K562 (cell line): Measurements from ENCODE around the gene ITSN2. TPM values are rescaled to one million over a fixed set of nuclear protein-coding genes. Genes with fewer than 3 reads are reported as not detected.

Experiments used
- AFF4 ChIP-seq: sonication (generic); formaldehyde crosslinking; IDR thresholded peaks from 2 replicates; pipeline ENCODE4 v1.8.0; 2023; ENCODE audit warnings: mild to moderate bottlenecking, missing genetic modification reagents
- BCOR ChIP-seq: fragments of 450-650 bp; IDR thresholded peaks from 2 replicates; pipeline ENCODE4 v1.6.1; 2016
- BRF2 ChIP-seq: IDR thresholded peaks from 3 replicates; pipeline ENCODE4 v1.6.1; 2011; ENCODE audit warnings: borderline replicate concordance, mild to moderate bottlenecking; ENCODE audit not compliant: insufficient read length, insufficient read depth
- CBFA2T3 ChIP-seq: fragments of 450-650 bp; IDR thresholded peaks from 2 replicates; pipeline ENCODE4 v1.6.1; 2017
- CEBPG ChIP-seq, 3 experiments: fragments of 200-800 bp in 1 of 3; sonication (Bioruptor generic) in 1 of 3; sonication (generic) in 1 of 3; formaldehyde crosslinking in 1 of 3; IDR thresholded peaks in 2 of 3; conservative IDR thresholded peaks in 1 of 3; 2 replicates each; pipeline versions ENCODE4 v1.6.1 to v1.8.0; 2016 to 2022; ENCODE audit warnings: missing compliant biosample characterization in 2 of 3, missing genetic modification characterization in 2 of 3, mild to moderate bottlenecking in 1 of 3, missing genetic modification reagents in 1 of 3
- CHD1 ChIP-seq: fragments of 200-600 bp; sonication (generic); IDR thresholded peaks from one replicate; pipeline ENCODE4 v1.6.1; 2012; ENCODE audit warnings: mild to moderate bottlenecking, moderate library complexity, low read length, inconsistent platforms
- CXXC5 ChIP-seq: fragments of 250-450 bp; sonication (Bioruptor Pico); IDR thresholded peaks from 2 replicates; pipeline ENCODE4 v1.8.0; 2022; ENCODE audit warnings: inconsistent platforms, mild to moderate bottlenecking, moderate library complexity
- E2F5 ChIP-seq: sonication (generic); formaldehyde crosslinking; IDR thresholded peaks from 2 replicates; pipeline ENCODE4 v1.8.0; 2022; ENCODE audit warnings: mild to moderate bottlenecking, missing genetic modification reagents
- FOXJ3 ChIP-seq: sonication (generic); formaldehyde crosslinking; IDR thresholded peaks from 2 replicates; pipeline ENCODE4 v1.4.0; 2020; ENCODE audit warnings: mild to moderate bottlenecking, missing genetic modification reagents
- HCFC1 ChIP-seq: IDR thresholded peaks from 2 replicates; pipeline ENCODE4 v1.6.1; 2012; ENCODE audit warnings: low read depth, low read length, improper control_type of control experiment
- NR0B1 ChIP-seq: fragments of 450-650 bp; IDR thresholded peaks from one replicate; pipeline ENCODE4 v1.6.1; 2018; ENCODE audit warnings: mild to moderate bottlenecking, moderate library complexity; ENCODE audit not compliant: partially characterized antibody
- PRMT5 ChIP-seq: sonication (generic); formaldehyde crosslinking; IDR thresholded peaks from 2 replicates; pipeline ENCODE4 v1.5.0; 2020; ENCODE audit warnings: missing genetic modification reagents
- RBBP5 ChIP-seq: fragments of 200-600 bp; sonication (generic); IDR thresholded peaks from 2 replicates; pipeline ENCODE4 v1.6.1; 2012; ENCODE audit warnings: borderline replicate concordance, mild to moderate bottlenecking, low read length, control low read depth, inconsistent platforms; ENCODE audit not compliant: insufficient read depth, poor library complexity, severe bottlenecking
- TEAD4 ChIP-seq, 2 experiments: sonication (generic) in 1 of 2; formaldehyde crosslinking in 1 of 2; IDR thresholded peaks; 2 replicates each; pipeline versions ENCODE4 v1.6.1 to v1.8.0; 2012 to 2022; ENCODE audit warnings: borderline replicate concordance in 1 of 2, inconsistent platforms in 1 of 2, low read length in 1 of 2, mild to moderate bottlenecking in 1 of 2, missing genetic modification reagents in 1 of 2
- ZBTB2 ChIP-seq: fragments of 450-650 bp; IDR thresholded peaks from 2 replicates; pipeline ENCODE4 v1.6.1; 2016; ENCODE audit warnings: antibody characterized with exemption
- ZFX ChIP-seq: sonication (generic); formaldehyde crosslinking; IDR thresholded peaks from 2 replicates; pipeline ENCODE4 v1.8.0; 2022; ENCODE audit warnings: mild to moderate bottlenecking, missing genetic modification reagents, moderate library complexity
- ZNF224 ChIP-seq: sonication (generic); formaldehyde crosslinking; IDR thresholded peaks from 2 replicates; pipeline ENCODE4 v1.8.0; 2022; ENCODE audit warnings: mild to moderate bottlenecking, missing genetic modification reagents
- ZNF311 ChIP-seq: fragments of 250-450 bp; sonication (Bioruptor Pico); IDR thresholded peaks from 2 replicates; pipeline ENCODE4 v1.4.0; 2020; ENCODE audit warnings: mild to moderate bottlenecking, moderate library complexity
- ZNF785 ChIP-seq: fragments of 250-450 bp; sonication (Bioruptor Pico); IDR thresholded peaks from 2 replicates; pipeline ENCODE4 v1.4.0; 2020; ENCODE audit warnings: mild to moderate bottlenecking
- polyA plus RNA-seq, 8 experiments: library from polyadenylated mRNA; depleted of rRNA in 4 of 8; stranded (reverse) in 5 of 8; unstranded in 3 of 8; fragments of >200 nt; fragmentation: Nextera tagmentation in 2 of 8; fragmentation: Illumina TruSeq in 1 of 8; extraction: Ambion mirVana in 2 of 8; extraction: Trizol in 1 of 8; gene quantifications; 2 replicates each; pipeline versions ENCODE4 v1.2.1 to v1.2.3, GENCODE V29; 2011 to 2014; ENCODE audit warnings: inconsistent platforms in 1 of 8, missing spikeins in 1 of 8
- total RNA-seq, 7 experiments: library from RNA; depleted of rRNA in 6 of 7; stranded (reverse); fragments of >200 nt in 6 of 7; fragmentation: Illumina TruSeq in 2 of 7; extraction: Trizol in 2 of 7; gene quantifications; 2 replicates each; pipeline versions ENCODE4 v1.2.1 to v1.2.3, GENCODE V29; 2011 to 2021; ENCODE audit warnings: low replicate concordance in 1 of 7

Gene ITSN2
- total and polyA plus RNA-seq, 9 of the 15 experiments (the other 6 are each of a cell fraction or from before 2014, with no cell fraction given) = 6.6 to 19.9 (median 15.2) TPM

GRCh38 chr2:24253303-24253919 is 106.9 kb downstream of the ITSN2 start (continued):
- no peak for TF ChIP-seq FOXJ3
- TF ChIP-seq BRF2 = no peak
- no peak for TF ChIP-seq ZBTB2
- no peak for TF ChIP-seq HCFC1
- no peak for TF ChIP-seq TEAD4 (IDR thresholded peaks at IDR 0.05; ENCODE audit: low read length)
- no peak for TF ChIP-seq TEAD4 (CRISPR knock-in tag; IDR thresholded peaks at IDR 0.05; ENCODE audit: borderline replicate concordance)
- TF ChIP-seq ZNF785 (CRISPR knock-in tag) = no peak
- TF ChIP-seq ZFX (CRISPR knock-in tag) = no peak
- peak; percentile 67 for TF ChIP-seq CXXC5 (CRISPR knock-in tag)
- TF ChIP-seq PRMT5 (CRISPR knock-in tag) = no peak
- TF ChIP-seq ZNF311 (CRISPR knock-in tag) = peak; percentile 79
- no peak for TF ChIP-seq E2F5 (CRISPR knock-in tag)
- TF ChIP-seq ZNF224 (CRISPR knock-in tag) = no peak
- no peak for TF ChIP-seq NR0B1
- no peak for TF ChIP-seq CBFA2T3
- no peak for TF ChIP-seq CHD1
- TF ChIP-seq RBBP5 = no peak
- no peak for TF ChIP-seq BCOR
- no peak for TF ChIP-seq AFF4 (CRISPR knock-in tag)
- TF ChIP-seq CEBPG (CRISPR knock-in tag; IDR thresholded peaks at IDR 0.05) = peak; percentile 97
- TF ChIP-seq CEBPG (tag; conservative IDR thresholded peaks at IDR 0.05 in 1 of 2, IDR thresholded peaks at IDR 0.05 in 1 of 2) = peak; percentile 99
